Esophagus muscularis mucosa (tissue), 4 donors: ENCODE measurements around the gene RPL11. TPM values are rescaled to one million over a fixed set of nuclear protein-coding genes. Genes with fewer than 3 reads are reported as not detected.

Source experiments
- DNase-seq: peaks from one replicate; pipeline ENCODE4 v3.0.0-alpha.2; 2017; ENCODE audit errors: extremely low spot score
- H3K27ac ChIP-seq, 4 donors: fragments of 200-600 bp; sonication (generic); replicated peaks in 1 of 4; 1 replicate in 3 of 4; 2 replicates in 1 of 4; pipeline ENCODE4 v1.5.1; 2016 to 2019; ENCODE audit warnings: mild to moderate bottlenecking in 1 of 4
- H3K27me3 ChIP-seq, 4 donors: fragments of 200-600 bp; sonication (generic); one replicate each; pipeline versions ENCODE4 v1.5.1 to v1.6.0; 2016 to 2019
- H3K36me3 ChIP-seq, 4 donors: fragments of 200-600 bp; sonication (generic); one replicate each; pipeline ENCODE4 v1.5.1; 2016 to 2019
- H3K4me1 ChIP-seq, 4 donors: fragments of 200-600 bp; sonication (generic); one replicate each; pipeline ENCODE4 v1.5.1; 2016 to 2019
- H3K4me3 ChIP-seq, 4 donors: fragments of 200-600 bp; sonication (generic); 1 replicate in 2 of 4; 2 replicates in 2 of 4; pipeline ENCODE4 v1.5.1; 2016 to 2019; ENCODE audit warnings: mild to moderate bottlenecking in 4 of 4, moderate library complexity in 1 of 4
- H3K9me3 ChIP-seq, 4 donors: fragments of 200-600 bp; sonication (generic); 1 replicate in 3 of 4; 2 replicates in 1 of 4; pipeline ENCODE4 v1.5.1; 2016 to 2019
- EP300 ChIP-seq: sonication (generic); formaldehyde crosslinking; IDR thresholded peaks from one replicate; pipeline ENCODE4 v1.6.1; 2017; ENCODE audit warnings: antibody characterized with exemption
- POLR2A ChIP-seq: fragments of 450-650 bp; IDR thresholded peaks from one replicate; pipeline ENCODE4 v1.6.1; 2017; ENCODE audit warnings: antibody characterized with exemption, moderate library complexity, mild to moderate bottlenecking, low read depth
- POLR2AphosphoS5 ChIP-seq, 2 donors: sonication (generic); formaldehyde crosslinking; IDR thresholded peaks; one replicate each; pipeline ENCODE4 v1.6.1; 2017; ENCODE audit warnings: antibody characterized with exemption in 2 of 2
- WGBS: methylation state at CpG from one replicate; pipeline ENCODE4 v1.1.5; 2018; 5-methylcytosine and 5-hydroxymethylcytosine counted together
- intact Hi-C: fragments of 100-400 bp; cut with DNase I; formaldehyde crosslinking; loops from one replicate; pipeline ENCODE4 v1.15.1; 2023
- total RNA-seq, 4 donors: library from RNA; depleted of rRNA; stranded (reverse); fragments of >200 nt; gene quantifications; one replicate each; pipeline versions ENCODE4 v1.1.0 to v1.2.1, GENCODE V29; 2016
- TF ChIP-seq, protein P1 (sequence below), 3 experiments: fragments of 200-600 bp in 2 of 3; fragments of 450-650 bp in 1 of 3; sonication (generic) in 2 of 3; IDR thresholded peaks; one replicate each; pipeline ENCODE4 v1.5.1; 2017 to 2019; ENCODE audit warnings: antibody characterized with exemption in 3 of 3, mild to moderate bottlenecking in 2 of 3, moderate library complexity in 1 of 3

RPL11 gene
- total RNA-seq, 4 donors from 2014 or later = 706 to 1,125 (median 899) TPM

DNA sequence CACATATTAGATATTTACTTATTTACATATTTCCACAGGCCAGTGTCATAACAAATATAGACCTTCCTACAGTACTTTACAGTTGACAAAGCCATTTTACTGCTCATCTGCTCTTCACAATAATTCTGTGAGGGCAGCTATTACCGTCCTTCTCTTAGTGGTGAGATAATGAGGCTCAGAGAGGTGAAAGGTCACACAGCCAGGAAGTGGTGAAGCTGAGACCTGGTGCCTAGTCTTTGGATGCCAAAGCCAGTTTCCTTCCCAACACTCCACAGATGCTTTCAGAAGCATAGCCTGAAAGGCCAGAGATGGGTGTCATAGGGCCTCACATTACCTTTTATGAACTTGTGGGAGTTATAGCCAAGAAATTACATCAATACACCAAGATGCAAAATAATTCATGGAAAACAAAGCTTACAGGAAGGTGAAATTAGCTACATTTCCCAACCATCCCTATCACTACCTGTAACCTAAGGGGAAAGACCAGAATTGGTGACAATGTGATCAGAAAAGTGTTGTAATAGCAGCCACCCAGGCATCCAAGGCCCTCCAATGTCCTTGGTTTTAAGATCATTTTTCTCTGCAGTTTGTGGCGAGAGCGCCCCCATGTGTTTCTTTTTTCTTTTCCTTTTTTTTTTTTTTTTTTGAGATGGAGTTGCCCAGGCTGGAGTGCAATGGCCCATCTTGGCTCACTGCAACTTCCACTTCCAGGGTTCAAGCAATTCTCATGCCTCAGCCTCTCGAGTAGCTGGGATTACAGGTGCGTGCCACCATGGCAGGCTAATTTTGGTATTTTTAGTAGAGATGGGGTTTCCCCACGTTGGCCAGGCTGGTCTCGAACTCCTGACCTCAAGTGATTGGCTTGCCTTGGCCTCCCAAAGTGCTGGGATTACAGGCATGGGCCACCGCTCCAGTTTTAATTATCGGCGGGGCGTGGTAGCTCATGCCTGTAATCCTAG lies 26.5 kb upstream of the RPL11 start:
- no peak for DNase-seq
- peaks cover 0 to 5% (median 0%) of the 10 kb centered on the region in 4 donors for H3K27me3 ChIP-seq
- intact Hi-C loops = no loop called here
- H3K9me3 ChIP-seq = no peaks in the 10 kb centered on the region
- no peak for TF ChIP-seq POLR2AphosphoS5 (IDR thresholded peaks at IDR 0.05)
- TF ChIP-seq EP300 = no peak
- TF ChIP-seq, protein P1, sequence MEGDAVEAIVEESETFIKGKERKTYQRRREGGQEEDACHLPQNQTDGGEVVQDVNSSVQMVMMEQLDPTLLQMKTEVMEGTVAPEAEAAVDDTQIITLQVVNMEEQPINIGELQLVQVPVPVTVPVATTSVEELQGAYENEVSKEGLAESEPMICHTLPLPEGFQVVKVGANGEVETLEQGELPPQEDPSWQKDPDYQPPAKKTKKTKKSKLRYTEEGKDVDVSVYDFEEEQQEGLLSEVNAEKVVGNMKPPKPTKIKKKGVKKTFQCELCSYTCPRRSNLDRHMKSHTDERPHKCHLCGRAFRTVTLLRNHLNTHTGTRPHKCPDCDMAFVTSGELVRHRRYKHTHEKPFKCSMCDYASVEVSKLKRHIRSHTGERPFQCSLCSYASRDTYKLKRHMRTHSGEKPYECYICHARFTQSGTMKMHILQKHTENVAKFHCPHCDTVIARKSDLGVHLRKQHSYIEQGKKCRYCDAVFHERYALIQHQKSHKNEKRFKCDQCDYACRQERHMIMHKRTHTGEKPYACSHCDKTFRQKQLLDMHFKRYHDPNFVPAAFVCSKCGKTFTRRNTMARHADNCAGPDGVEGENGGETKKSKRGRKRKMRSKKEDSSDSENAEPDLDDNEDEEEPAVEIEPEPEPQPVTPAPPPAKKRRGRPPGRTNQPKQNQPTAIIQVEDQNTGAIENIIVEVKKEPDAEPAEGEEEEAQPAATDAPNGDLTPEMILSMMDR (IDR thresholded peaks at IDR 0.05) = no peak
- no peak for TF ChIP-seq POLR2A
- no peaks in the 10 kb centered on the region for H3K4me1 ChIP-seq
- 69% methylated on average over 11 of the region's 11 CpGs for WGBS
- no peak overlapping the region for H3K27ac ChIP-seq
- H3K36me3 ChIP-seq = no peaks in the 10 kb centered on the region
- H3K4me3 ChIP-seq = no peak overlapping the region

DNA sequence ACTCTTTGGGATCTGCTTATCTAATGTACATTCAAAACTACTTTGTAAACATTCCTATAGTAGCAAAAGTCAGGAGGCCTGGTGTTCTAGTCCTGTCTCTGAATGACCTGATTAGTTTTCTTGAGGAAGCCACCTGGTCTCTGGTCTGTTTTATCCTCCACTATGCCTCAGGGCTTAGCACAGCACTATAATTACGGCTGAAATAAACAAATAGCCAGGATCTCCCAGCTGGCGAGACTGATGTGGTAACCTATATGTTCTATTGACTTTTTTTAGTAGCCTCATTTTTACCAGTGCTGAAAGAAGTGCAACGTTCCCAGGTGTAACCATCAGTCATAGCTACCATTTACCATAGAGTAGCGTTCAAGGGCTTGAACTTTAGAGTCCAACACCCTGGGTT lies 24.2 kb upstream of the RPL11 start:
- H3K4me3 ChIP-seq = no peak overlapping the region
- no peaks in the 10 kb centered on the region for H3K27me3 ChIP-seq
- intact Hi-C loops = no loop called here
- 63% methylated on average over 4 of the region's 4 CpGs for WGBS
- no peaks in the 10 kb centered on the region for H3K36me3 ChIP-seq
- DNase-seq = no peak
- H3K27ac ChIP-seq = no peak overlapping the region
- no peak for TF ChIP-seq POLR2A
- no peak for TF ChIP-seq EP300
- TF ChIP-seq, protein P1 (IDR thresholded peaks at IDR 0.05) = no peak
- no peak for TF ChIP-seq POLR2AphosphoS5 (IDR thresholded peaks at IDR 0.05)
- H3K9me3 ChIP-seq = no peaks in the 10 kb centered on the region
- H3K4me1 ChIP-seq = no peaks in the 10 kb centered on the region

DNA sequence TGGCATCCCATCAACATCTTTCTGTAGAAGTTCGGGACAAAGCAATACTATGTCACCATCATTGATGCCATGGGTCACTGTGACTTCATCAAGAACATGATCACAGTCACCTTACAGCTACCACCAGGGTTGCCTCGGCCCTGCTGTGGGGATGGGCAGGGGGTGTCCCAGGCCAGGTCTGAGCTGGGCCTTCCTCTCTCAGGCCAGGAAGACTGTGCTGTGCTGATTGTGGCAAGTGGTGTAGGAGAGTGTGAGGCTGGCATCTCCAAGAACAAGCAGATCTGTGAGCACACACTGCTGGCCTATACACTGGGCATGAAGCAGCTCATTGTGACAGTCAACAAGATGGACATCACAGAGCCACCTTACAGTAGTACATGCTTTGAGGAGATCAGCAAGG lies 20.9 kb upstream of the RPL11 start:
- Histone ChIP-seq H3K9me3 (no peaks in the 10 kb centered on the region), H3K27me3 (no peaks in the 10 kb centered on the region), H3K4me1 (no peaks in the 10 kb centered on the region), H3K4me3 (no peak overlapping the region), H3K27ac (no peak overlapping the region), H3K36me3 (no peaks in the 10 kb centered on the region)
- WGBS = 76% methylated on average over 2 of the region's 2 CpGs
- DNase-seq = no peak
- intact Hi-C loops = no loop called here
- TF ChIP-seq POLR2A = no peak
- TF ChIP-seq POLR2AphosphoS5 (IDR thresholded peaks at IDR 0.05) = no peak
- TF ChIP-seq EP300 = no peak
- TF ChIP-seq, protein P1 (IDR thresholded peaks at IDR 0.05) = no peak

DNA sequence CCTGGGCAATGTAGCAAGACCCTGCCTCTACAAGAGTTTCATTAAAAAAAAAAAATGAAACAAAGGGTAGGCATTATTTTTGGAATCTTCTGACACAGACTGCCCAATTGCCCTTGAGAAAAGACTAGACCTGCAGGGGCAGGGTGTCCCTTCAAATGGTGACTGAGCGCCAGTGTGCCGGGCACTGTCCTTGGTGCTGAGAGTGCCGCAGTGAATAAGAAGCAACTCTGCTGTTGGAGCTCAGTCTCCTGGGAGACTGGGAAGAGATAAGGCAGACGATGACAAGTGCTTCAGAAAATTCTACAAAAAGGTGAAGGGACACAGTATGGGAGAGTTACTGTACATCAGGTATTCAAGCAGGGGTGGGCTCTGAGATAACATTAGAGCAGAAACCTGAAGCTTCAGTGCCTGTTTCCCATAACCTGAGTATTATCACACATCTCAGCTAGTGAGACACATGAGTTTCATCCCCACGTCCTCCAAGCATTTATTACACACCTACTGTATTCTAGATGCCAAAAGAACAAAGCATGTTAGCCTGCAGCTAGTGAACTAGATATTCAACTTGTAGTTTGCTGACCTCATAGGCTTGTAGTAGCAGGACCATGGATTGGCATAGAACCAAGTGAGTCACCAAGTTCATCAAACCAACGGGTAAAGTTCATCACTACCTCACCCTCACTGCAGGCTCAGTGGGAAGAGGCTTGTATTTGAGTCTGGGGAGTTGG lies 18.4 kb upstream of the RPL11 start:
- intact Hi-C loops = no loop called here
- DNase-seq = no peak
- no peaks in the 10 kb centered on the region for H3K4me1 ChIP-seq
- no peaks in the 10 kb centered on the region for H3K9me3 ChIP-seq
- H3K4me3 ChIP-seq = no peak overlapping the region
- H3K27ac ChIP-seq = no peak overlapping the region
- WGBS = 24% methylated on average over 6 of the region's 6 CpGs
- no peak for TF ChIP-seq POLR2AphosphoS5 (IDR thresholded peaks at IDR 0.05)
- no peak for TF ChIP-seq EP300
- TF ChIP-seq, protein P1 (IDR thresholded peaks at IDR 0.05) = no peak
- TF ChIP-seq POLR2A = no peak
- peaks cover 0 to 21% (median 0%) of the 10 kb centered on the region in 4 donors for H3K27me3 ChIP-seq
- no peaks in the 10 kb centered on the region for H3K36me3 ChIP-seq
